GM18861 (cell line): ENCODE data around the gene RNF182.
"Not testable (repeated sequence)": the region's sequence is repeated elsewhere in the genome, so short reads cannot be mapped to it uniquely, and the experiment has no call there.

Experiments
- ATAC-seq: cut with Tn5 transposase; IDR thresholded peaks from one replicate; pipeline ENCODE4 v1.9.1; 2021; ENCODE audit not compliant: unreplicated experiment

RNF182 gene

DNA sequence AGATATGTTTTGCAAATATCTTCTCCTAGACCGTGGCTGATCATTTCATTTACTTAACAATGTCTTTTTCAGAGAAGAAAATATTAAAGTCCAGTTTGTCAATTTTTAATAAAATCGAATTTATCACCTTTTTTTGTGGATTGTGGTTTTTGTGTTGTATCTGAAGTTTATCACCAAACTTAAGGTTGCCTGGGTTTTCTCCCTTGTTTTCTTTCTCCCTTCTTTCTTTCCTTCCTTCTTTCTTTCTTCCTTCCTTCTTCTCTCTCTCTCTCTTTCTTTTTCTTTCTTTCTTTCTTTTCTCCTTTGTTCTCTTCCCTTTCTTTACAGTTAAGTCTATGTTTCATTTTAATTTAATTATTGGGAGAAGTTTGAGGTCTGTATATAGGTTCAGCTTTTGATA lies 68.7 kb downstream of the RNF182 start:
- no peak for ATAC-seq

GRCh38 chr6:13998356-13998755 lies 73.6 kb downstream of the RNF182 start:
- ATAC-seq = no peak

DNA sequence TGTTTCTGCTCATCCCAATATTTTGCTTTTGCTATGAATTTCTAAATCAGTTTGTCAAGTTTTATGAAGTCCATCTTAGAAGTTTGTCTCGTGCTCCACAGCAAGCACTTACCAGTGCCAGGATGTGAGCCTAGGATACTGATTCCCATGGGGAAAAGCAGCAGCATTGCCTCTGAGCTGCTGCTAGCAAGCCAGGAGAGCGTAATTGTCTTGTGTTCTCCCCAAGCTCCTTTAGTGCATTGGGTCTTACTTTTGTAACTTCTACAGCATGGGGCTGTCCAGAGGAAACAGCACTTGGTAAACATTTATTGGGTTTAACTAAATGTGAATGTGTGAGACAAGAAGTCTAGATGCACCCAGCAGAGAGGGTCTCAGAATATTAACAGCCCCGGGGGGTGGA lies 76.1 kb downstream of the RNF182 start:
- ATAC-seq = no peak

DNA sequence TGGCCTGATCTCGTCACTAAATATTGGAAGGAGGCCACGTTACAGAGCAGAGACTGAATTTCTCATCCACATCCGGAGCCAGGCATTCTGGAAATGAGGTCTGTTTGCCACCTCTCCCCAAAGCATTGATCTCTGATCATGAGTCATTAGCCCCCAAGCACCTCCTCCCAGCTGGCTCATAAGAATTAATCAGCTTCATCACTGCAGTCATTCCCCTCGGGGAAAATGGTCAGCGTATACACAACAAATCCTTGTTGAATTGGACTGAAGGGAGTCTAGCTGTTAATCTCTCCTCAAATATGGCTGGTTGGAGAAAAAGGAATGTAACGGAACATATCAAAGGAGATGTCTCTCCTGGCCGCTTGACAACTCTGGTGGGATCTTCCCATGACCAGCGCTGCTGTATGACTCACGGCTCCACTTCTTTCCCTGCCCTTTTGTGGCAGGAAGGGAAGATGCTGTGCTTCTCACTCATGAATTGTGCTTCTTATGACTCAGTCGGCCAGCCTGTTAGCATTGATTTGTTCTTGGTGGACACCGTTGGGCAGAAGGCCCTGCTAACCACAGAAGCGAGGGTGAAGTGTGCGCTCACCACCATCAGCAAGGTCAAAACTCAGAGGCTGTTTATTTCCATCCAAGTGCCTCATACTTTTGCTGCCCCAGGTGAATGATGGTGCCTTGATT lies 76.7 kb downstream of the RNF182 start:
- no peak for ATAC-seq

GRCh38 chr6:14002176-14002947 lies 77.6 kb downstream of the RNF182 start:
- ATAC-seq = no peak

GRCh38 chr6:14004258-14004657 lies 79.5 kb downstream of the RNF182 start:
- no peak for ATAC-seq

DNA sequence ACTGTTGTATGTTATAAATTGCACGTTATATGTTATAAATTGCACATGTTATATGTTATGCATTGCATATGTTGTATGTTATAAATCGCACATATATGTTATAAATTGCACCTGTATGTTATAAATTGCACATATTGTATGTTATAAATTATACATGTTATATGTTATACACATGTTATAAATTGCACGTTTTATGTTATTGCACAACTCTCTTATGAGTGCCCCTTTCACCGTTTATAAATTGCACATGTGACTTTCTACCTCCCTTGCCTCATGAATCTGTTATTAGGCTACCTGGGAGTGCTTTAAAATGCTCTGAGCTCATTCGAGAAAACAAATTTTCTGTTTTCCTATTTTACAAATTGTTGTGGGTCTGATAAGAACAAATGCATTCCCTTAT lies 84.1 kb downstream of the RNF182 start:
- ATAC-seq = no peak

DNA sequence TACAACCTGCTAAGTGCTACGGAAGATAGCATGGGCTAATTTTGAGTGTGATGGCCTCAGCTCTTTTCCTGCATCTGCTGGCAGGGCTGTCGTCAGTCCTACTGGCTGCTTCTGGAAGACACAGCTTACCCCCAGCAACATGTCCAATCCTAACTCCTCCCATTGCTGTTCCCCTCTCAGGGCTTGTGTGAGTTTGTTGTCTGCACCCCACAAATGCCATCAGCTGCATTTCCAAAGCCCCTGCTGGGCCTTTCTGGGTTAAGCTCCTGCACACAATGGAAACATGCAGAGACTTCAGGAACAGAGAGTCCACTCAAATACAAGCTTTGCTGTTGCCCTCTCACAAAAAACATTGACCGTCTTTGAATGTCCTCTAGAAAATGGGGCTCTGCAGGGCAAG lies 84.7 kb downstream of the RNF182 start:
- ATAC-seq = no peak

DNA sequence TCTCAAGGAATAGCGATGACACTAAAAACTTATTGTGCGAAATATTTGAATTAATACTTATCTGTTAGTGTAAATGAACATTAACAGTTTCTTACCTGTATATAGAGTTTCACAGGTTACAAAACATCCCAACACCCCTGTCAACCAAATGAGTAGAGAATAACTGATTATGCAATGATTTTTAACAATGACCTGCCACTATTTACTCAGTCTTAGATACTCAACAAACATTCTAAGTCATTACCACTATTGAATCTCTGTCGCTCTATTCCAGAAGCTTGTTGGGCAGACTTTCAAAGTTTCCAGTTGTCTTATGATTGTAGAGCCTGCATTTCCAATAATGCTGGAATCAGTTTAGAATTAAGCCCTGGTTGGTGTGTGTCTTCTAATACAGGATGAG lies 85.5 kb downstream of the RNF182 start:
- no peak for ATAC-seq

- no peak for ATAC-seq
These were observed 87.7 kb downstream of the RNF182 start for GRCh38 chr6:14012313-14013030.

GRCh38 chr6:14015964-14016363 lies 91.2 kb downstream of the RNF182 start:
- no peak for ATAC-seq

- ATAC-seq = no peak
These were observed 91.7 kb downstream of the RNF182 start for GRCh38 chr6:14016432-14016831.

DNA sequence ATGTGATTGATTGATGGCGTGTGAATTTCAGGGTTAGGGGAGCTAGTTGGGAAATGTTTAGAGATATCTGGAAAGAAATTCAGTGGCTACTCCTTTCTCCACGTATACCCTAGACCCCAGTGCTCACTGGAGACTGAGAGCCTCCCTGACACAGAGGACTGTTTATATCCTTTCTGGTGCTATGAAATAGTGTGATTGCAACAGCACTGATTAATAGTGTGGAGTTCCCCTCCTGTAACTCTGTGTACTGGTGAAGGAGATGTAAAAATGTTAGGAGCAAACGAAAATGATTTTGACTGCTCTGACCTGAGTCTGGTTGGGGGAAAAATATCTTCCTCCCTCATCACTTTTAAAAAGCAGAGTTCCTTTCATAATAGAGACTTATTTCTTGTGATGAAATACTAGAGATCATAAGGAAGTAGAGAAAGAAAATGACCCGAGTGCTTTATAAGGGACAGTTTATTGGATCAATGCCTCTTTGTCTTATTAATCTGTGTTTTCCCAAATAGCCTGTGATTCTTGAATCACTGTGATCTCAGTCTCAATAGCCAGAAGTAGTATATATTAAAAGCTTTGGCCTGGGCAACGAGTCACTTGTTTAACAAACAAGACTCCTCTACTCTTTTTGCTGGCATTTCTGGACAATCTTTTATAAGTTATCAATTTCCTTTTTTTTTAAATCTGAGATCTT lies 92.3 kb downstream of the RNF182 start:
- ATAC-seq = no peak

DNA sequence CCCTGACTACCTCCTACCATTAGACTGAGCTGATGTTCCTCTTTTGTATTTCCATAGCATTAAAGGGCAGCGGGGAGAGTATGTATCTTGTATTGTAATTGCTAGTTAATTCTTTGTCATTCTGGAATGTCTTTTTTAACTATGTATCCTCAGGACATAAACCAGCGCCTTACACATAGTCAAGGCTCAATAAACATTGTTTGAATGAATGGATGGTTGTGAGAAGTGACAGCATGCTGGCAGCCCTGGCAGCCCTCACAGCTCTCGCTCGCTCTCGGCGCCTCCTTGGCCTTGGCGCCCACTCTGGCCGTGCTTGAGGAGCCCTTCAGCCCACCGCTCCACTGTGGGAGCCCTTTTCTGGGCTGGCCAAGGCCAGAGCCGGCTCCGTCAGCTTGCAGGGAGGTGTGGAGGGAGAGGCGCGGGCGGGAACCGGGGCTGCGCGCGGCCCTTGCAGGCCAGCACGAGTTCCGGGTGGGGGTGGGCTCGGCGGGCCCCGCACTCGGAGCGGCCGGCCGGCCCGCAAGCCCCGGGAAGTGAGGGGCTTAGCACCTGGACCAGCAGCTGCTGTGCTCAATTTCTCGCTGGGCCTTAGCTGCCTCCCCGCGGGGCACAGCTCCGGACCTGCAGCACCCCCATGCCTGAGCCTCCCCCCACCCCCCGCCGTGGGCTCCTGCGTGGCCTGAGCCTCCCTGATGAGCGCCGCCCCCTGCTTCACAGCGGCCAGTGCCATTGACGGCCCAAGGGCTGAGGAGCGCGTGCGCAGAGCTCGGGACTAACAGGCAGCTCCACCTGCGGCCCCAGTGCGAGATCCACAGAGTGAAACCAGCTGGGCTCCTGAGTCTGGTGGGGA lies 93.1 kb downstream of the RNF182 start:
- ATAC-seq = no peak

- ATAC-seq = not testable (repeated sequence)
These were observed 93.8 kb downstream of the RNF182 start for GRCh38 chr6:14018559-14018958.

- ATAC-seq = no peak
These were observed 95.8 kb downstream of the RNF182 start for GRCh38 chr6:14020551-14020950.

GRCh38 chr6:14021449-14021848 lies 96.7 kb downstream of the RNF182 start:
- no peak for ATAC-seq

DNA sequence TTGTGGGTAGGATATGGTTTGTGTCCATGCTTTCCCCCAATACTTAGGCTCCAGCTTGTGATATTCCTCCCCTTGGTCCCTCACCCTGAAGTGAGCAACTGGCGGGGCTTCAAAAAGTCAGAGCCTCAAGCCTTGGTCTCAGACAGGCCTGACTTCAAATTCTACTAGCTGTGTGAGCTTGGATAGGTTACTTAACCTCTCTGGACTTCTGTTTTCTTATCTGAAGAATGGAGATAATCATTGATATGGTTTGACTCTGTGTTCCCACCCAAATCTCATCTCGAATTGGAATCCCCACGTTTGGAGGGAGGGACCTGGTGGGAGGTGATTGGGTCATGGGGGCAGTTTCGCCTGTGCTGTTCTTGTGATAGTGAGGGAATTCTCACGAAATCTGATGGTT lies 97.9 kb downstream of the RNF182 start:
- no peak for ATAC-seq

DNA sequence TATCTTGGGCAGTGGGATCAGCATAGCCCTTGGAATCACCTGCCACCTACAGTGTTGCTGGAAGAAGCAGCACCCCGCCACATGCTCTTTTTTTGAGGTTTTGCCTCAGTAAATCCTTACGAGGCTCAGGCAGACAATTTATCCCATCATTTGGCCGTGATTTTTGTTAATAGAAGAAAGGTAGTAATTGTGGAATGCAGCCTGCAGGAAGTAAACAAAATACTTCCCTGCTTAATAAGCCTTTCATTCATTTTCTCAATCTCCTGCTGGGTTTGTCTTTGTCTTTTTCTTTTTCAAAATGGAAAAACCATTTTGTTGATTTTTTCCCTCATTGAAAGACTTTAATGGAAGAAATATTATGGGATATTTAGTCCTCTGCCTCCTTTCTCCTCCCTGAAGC lies 99.1 kb downstream of the RNF182 start:
- no peak for ATAC-seq

DNA sequence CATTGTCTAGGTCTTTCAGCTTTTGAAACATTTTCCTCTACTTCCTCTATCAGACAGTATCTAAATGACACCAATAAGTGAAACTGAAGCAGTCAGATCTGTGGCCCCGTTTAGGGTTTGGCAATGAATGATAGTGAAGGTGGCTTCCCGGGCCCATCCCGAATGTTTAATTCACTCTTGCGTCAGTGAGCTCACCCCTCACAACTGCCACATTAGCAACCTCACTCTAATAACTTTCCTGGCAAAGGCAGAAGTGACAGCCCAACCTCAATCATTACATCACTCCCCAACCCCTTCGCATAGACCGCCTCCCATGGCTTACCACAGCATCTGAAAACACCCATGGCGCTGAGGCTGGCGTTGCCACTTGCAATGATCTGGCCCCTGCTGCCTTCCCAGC lies 100.4 kb downstream of the RNF182 start:
- ATAC-seq = no peak
